HFF-Myc (cell line): Measurements from ENCODE around the gene NSMCE4A.

Experiments
- DNase-seq: peaks from one replicate; pipeline ENCODE4 v3.0.0-alpha.2; 2011; ENCODE audit warnings: low read depth; ENCODE audit errors: extremely low read depth
- H3K4me3 ChIP-seq: replicated peaks from 2 replicates; pipeline ENCODE4 v1.5.1; 2011; ENCODE audit warnings: low read depth, mild to moderate bottlenecking, control low read depth, low read length
- TF ChIP-seq, protein P1 (sequence below): IDR thresholded peaks from 2 replicates; pipeline ENCODE4 v1.5.1; 2012; ENCODE audit warnings: mild to moderate bottlenecking, low read depth, low read length, control low read depth; ENCODE audit errors: missing control alignments

Gene NSMCE4A

GRCh38 chr10:121952226-121952625 is 22.8 kb downstream of the NSMCE4A start:
- no peak overlapping the region for H3K4me3 ChIP-seq
- no peak for DNase-seq
- TF ChIP-seq, protein P1, sequence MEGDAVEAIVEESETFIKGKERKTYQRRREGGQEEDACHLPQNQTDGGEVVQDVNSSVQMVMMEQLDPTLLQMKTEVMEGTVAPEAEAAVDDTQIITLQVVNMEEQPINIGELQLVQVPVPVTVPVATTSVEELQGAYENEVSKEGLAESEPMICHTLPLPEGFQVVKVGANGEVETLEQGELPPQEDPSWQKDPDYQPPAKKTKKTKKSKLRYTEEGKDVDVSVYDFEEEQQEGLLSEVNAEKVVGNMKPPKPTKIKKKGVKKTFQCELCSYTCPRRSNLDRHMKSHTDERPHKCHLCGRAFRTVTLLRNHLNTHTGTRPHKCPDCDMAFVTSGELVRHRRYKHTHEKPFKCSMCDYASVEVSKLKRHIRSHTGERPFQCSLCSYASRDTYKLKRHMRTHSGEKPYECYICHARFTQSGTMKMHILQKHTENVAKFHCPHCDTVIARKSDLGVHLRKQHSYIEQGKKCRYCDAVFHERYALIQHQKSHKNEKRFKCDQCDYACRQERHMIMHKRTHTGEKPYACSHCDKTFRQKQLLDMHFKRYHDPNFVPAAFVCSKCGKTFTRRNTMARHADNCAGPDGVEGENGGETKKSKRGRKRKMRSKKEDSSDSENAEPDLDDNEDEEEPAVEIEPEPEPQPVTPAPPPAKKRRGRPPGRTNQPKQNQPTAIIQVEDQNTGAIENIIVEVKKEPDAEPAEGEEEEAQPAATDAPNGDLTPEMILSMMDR, result no peak

GRCh38 chr10:121949451-121949850 is 25.6 kb downstream of the NSMCE4A start:
- H3K4me3 ChIP-seq, result no peak overlapping the region
- DNase-seq, result no peak
- TF ChIP-seq, protein P1, result no peak

- TF ChIP-seq, protein P1, result no peak
- no peak overlapping the region for H3K4me3 ChIP-seq
- DNase-seq, result no peak
These were observed 26.0 kb downstream of the NSMCE4A start for GRCh38 chr10:121949049-121949448.

- H3K4me3 ChIP-seq, result no peak overlapping the region
- TF ChIP-seq, protein P1, result no peak
- DNase-seq, result no peak
These were observed 27.4 kb downstream of the NSMCE4A start for GRCh38 chr10:121947343-121948330.

- TF ChIP-seq, protein P1, result no peak
- DNase-seq, result peak; percentile 53
- no peak overlapping the region for H3K4me3 ChIP-seq
These were observed 32.1 kb downstream of the NSMCE4A start for GRCh38 chr10:121942749-121943416.

DNA sequence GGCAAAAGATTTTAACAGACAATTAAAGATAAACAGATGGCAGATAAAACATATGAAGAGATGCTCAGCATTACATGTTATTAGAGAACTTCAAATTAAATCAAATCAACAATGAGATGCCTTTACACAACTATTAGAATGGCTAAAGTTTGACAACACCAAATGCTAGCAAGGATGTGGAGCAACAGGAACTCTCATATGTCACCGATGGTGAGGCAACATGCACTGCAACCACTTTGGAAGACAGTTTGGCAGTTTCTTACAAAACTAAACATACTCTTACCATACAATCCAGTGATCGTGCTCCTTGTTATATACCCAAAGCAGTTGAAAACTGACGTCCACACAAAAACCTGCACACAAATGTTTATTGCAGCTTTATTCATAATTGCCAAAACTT is 33.5 kb downstream of the NSMCE4A start:
- no peak for DNase-seq

More for the DNA sequence above, 33.5 kb downstream of the NSMCE4A start:
- TF ChIP-seq, protein P1, result no peak
- no peak overlapping the region for H3K4me3 ChIP-seq
